Naive thymus-derived CD4-positive, alpha-beta T cell (primary cell): ENCODE data around the gene SUPT6H. TPM values are rescaled to one million over a fixed set of nuclear protein-coding genes. Genes with fewer than 3 reads are reported as not detected.

Experiments
- ATAC-seq: fragments of 150-1000 bp; cut with Tn5 transposase; 2 replicates; pipeline ENCODE4 v1.10.0; 2021; ENCODE audit warnings: mild to moderate bottlenecking, moderate library complexity
- CTCF ChIA-PET: fragments of 350-600 bp; sonication (Branson Sonifier 250); formaldehyde crosslinking; loops from one replicate; lab custom pipeline; 2021; ENCODE audit warnings: antibody characterized with exemption; lab: Charles Lee
- POLR2A ChIA-PET: fragments of 350-600 bp; sonication (Branson Sonifier 250); formaldehyde crosslinking; loops from one replicate; lab custom pipeline; 2021; ENCODE audit warnings: antibody characterized with exemption, inconsistent platforms; lab: Charles Lee
- DNase-seq, 9 donors: peaks; one replicate each; pipeline versions ENCODE4 v3.0.0 to v3.0.0-alpha.2; 2020 to 2022; ENCODE audit warnings: mixed read lengths in 1 of 9
- H3K27ac ChIP-seq: one replicate; pipeline ENCODE4 v1.7.0; 2013; ENCODE audit warnings: mild to moderate bottlenecking, low read depth, low read length, moderate library complexity
- H3K27me3 ChIP-seq, 2 donors: one replicate each; pipeline ENCODE4 v1.7.0; 2013; ENCODE audit warnings: low read length in 2 of 2, mild to moderate bottlenecking in 2 of 2, moderate library complexity in 2 of 2; ENCODE audit not compliant: control insufficient read depth in 2 of 2, insufficient read depth in 2 of 2
- H3K36me3 ChIP-seq, 3 experiments: 1 replicate in 2 of 3; 2 replicates in 1 of 3; pipeline ENCODE4 v1.7.0; 2013; ENCODE audit warnings: low read length in 3 of 3, mild to moderate bottlenecking in 3 of 3, moderate library complexity in 1 of 3; ENCODE audit not compliant: insufficient read depth in 3 of 3, control insufficient read depth in 2 of 3
- H3K4me1 ChIP-seq, 2 donors: one replicate each; pipeline ENCODE4 v1.7.0; 2013; ENCODE audit warnings: low read length in 2 of 2, mild to moderate bottlenecking in 2 of 2, moderate library complexity in 1 of 2; ENCODE audit not compliant: control insufficient read depth in 2 of 2, insufficient read depth in 2 of 2
- H3K4me3 ChIP-seq: 2 replicates; pipeline ENCODE4 v1.7.0; 2013; ENCODE audit warnings: mild to moderate bottlenecking, low read length
- H3K9me3 ChIP-seq, 3 experiments: 1 replicate in 2 of 3; 2 replicates in 1 of 3; pipeline ENCODE4 v1.7.0; 2013; ENCODE audit warnings: low read length in 3 of 3; ENCODE audit not compliant: control insufficient read depth in 2 of 3
- H3K27ac Mint-ChIP-seq, 9 donors: one replicate each; pipeline ENCODE4 v1.8.0; 2020 to 2022; ENCODE audit warnings: mixed read lengths in 9 of 9, mild to moderate bottlenecking in 8 of 9, moderate library complexity in 5 of 9, inconsistent platforms in 2 of 9
- H3K27me3 Mint-ChIP-seq, 5 donors: one replicate each; pipeline ENCODE4 v1.8.0; 2021 to 2022; ENCODE audit warnings: mixed read lengths in 5 of 5, mild to moderate bottlenecking in 1 of 5
- H3K36me3 Mint-ChIP-seq, 5 donors: one replicate each; pipeline ENCODE4 v1.8.0; 2020 to 2022; ENCODE audit warnings: mixed read lengths in 5 of 5, mild to moderate bottlenecking in 3 of 5, inconsistent platforms in 1 of 5
- H3K4me1 Mint-ChIP-seq, 7 donors: one replicate each; pipeline ENCODE4 v1.8.0; 2020 to 2022; ENCODE audit warnings: mixed read lengths in 7 of 7, mild to moderate bottlenecking in 3 of 7, inconsistent platforms in 1 of 7
- H3K4me3 Mint-ChIP-seq, 10 donors: one replicate each; pipeline ENCODE4 v1.8.0; 2020 to 2022; ENCODE audit warnings: mild to moderate bottlenecking in 10 of 10, mixed read lengths in 10 of 10, moderate library complexity in 6 of 10, inconsistent platforms in 2 of 10
- H3K9me3 Mint-ChIP-seq, 11 donors: one replicate each; pipeline ENCODE4 v1.8.0; 2020 to 2022; ENCODE audit warnings: mixed read lengths in 11 of 11, mild to moderate bottlenecking in 4 of 11, inconsistent platforms in 1 of 11, moderate library complexity in 1 of 11
- intact Hi-C, 2 donors: fragments of 100-400 bp; cut with micrococcal nuclease; formaldehyde crosslinking; loops; one replicate each; pipeline ENCODE4 v1.15.1; 2023
- polyA plus RNA-seq, 2 donors: library from polyadenylated mRNA; unstranded; fragments of 300-500 nt; fragmentation: Illumina TruSeq; gene quantifications; one replicate each; pipeline ENCODE4 v1.2.3, GENCODE V29; 2021
- total RNA-seq, 6 experiments: library from RNA in 5 of 6; stranded (reverse) in 5 of 6; gene quantifications; 1 replicate in 5 of 6; 2 replicates in 1 of 6; pipeline ENCODE4 v1.2.3 and lab custom pipeline; 2021 to 2026

Gene SUPT6H
- total and polyA plus RNA-seq, 7 experiments from 2014 or later: 9.8 to 132 (median 92.9) TPM

DNA sequence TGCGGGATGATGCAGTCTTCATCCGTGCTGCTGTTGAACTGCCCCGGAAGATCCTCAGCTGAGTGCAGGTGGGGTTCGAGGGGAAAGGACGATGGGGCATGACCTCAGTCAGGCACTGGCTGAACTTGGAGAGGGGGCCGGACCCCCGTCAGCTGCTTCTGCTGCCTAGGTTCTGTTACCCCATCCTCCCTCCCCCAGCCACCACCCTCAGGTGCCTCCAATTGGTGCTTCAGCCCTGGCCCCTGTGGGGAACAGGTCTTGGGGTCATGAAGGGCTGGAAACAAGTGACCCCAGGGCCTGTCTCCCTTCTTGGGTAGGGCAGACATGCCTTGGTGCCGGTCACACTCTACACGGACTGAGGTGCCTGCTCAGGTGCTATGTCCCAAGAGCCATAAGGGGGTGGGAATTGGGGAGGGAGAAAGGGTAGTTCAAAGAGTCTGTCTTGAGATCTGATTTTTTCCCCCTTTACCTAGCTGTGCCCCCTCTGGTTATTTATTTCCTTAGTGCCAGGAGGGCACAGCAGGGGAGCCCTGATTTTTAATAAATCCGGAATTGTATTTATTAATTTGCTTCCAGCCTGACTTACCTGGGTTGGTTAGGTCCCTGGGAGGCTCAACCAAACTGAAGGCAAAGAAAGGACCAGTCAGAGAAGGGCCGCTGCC is 87.6 kb downstream of the SUPT6H start:
- no peak overlapping the region for H3K27ac ChIP-seq
- peak; percentile 2 for ATAC-seq
- H3K27ac Mint-ChIP-seq: peak overlapping the region in 4 of 9 donors; percentile 11 to 52 (median 32)

DNA sequence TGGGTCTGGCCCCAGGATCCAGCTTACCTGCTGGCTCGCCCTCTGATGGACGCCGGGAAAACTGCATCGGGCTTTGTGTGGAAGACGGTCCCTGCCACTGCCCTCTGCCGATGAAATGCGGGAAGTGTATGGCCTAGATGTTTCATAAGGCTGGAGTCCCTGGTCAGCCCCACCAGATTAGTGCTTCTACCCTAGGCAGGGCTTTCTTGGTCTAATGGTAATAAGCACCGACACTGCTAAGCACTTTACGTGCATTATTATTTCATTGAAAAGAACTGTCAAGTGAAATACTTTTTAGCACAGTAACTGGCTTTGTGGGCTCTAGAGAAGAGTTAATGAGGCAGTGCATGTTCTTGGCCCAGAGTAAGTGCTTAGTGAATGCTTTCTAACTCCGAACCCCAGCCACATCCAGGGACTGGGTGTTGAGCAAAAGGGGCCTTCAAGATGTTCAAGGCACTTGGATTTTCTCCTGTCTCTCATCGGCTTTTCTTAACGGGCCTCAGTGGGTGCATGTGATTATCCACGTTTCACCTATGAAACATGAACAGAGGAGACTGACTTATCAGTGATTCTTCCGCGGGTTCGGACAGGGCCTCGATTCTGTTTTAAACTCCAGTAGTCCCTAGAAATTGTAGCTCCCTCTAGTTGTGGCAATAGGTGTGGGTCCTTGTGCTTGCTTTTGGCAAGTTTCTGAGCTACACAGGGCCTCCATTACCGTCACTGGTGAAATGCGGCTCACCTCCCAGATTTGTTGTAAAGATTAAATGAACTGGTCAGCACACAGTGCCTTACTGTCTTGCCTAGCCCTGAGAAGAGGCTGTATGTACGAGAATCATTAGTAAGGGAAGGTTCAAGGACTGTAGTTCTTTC is 88.4 kb downstream of the SUPT6H start:
- H3K36me3 Mint-ChIP-seq: peaks cover 0 to 4% (median 0%) of the 10 kb centered on the region in 5 donors
- Histone ChIP-seq H3K4me3 (no peak overlapping the region), H3K27me3 (no peaks in the 10 kb centered on the region), H3K27ac (peak overlapping the region; percentile 2), H3K4me1 (peaks cover 6 to 14% of the 10 kb centered on the region in 2 donors), H3K9me3 (no peaks in the 10 kb centered on the region), H3K36me3 (peaks cover 0 to 24% (median 0%) of the 10 kb centered on the region in 3 experiments)
- no peaks in the 10 kb centered on the region for H3K9me3 Mint-ChIP-seq
- peak overlapping the region in 4 of 9 donors; percentile 11 to 52 (median 38) for H3K27ac Mint-ChIP-seq
- peak overlapping the region in 1 of 10 donors; percentile 51 for H3K4me3 Mint-ChIP-seq
- CTCF ChIA-PET: interaction anchor here (0.6 to 14.7 kb wide), 8 partner anchors 14 to 242 kb away, joined by 3 to 331 read pairs (median 5); partner anchors contain the start of genes FLOT2, NEK8, RPL23A and TLCD1
- H3K4me1 Mint-ChIP-seq: peaks cover 0 to 29% (median 15%) of the 10 kb centered on the region in 7 donors
- POLR2A ChIA-PET: interaction anchor here (0.6 to 16.9 kb wide), 8 partner anchors 10 to 202 kb away, joined by 3 to 269 read pairs (median 4); partner anchors contain the start of genes NEK8, PHF12, RPL23A and TLCD1
- peak; percentile 73 to 87 (median 82) for DNase-seq
- ATAC-seq: peak; percentile 96
- intact Hi-C loops: loop anchor here (1.0 to 5.0 kb wide), 3 partner anchors 23 to 103 kb away; partner anchors contain the start of genes RAB34 (in 1 of the 2) and RPL23A (in 1 of the 2)
- no peaks in the 10 kb centered on the region for H3K27me3 Mint-ChIP-seq

More for the DNA sequence above, 87.6 kb downstream of the SUPT6H start:
- Mint-ChIP-seq H3K9me3 (no peaks in the 10 kb centered on the region), H3K4me3 (no peak overlapping the region), H3K27me3 (no peaks in the 10 kb centered on the region), H3K4me1 (peaks cover 0 to 34% (median 18%) of the 10 kb centered on the region in 7 donors), H3K36me3 (peaks cover 0 to 6% (median 0%) of the 10 kb centered on the region in 5 donors)
- no peak overlapping the region for H3K4me3 ChIP-seq
- peaks cover 0 to 24% (median 0%) of the 10 kb centered on the region in 3 experiments for H3K36me3 ChIP-seq
- H3K27me3 ChIP-seq: no peaks in the 10 kb centered on the region
- no peak for DNase-seq
- peaks cover 6 to 22% of the 10 kb centered on the region in 2 donors for H3K4me1 ChIP-seq
- intact Hi-C loops: loop anchor here (1.0 to 5.0 kb wide), 3 partner anchors 22 to 102 kb away; partner anchors contain the start of genes RAB34 (in 1 of the 2) and RPL23A (in 1 of the 2)
- ChIA-PET CTCF (interaction anchor here (0.6 to 14.7 kb wide), 7 partner anchors 14 to 202 kb away, joined by 3 to 331 read pairs (median 5); partner anchors contain the start of genes FLOT2, NEK8, RPL23A and TLCD1), POLR2A (interaction anchor here (0.6 to 16.9 kb wide), 8 partner anchors 9 to 202 kb away, joined by 3 to 269 read pairs (median 4); partner anchors contain the start of genes NEK8, PHF12, RPL23A and TLCD1)
- no peaks in the 10 kb centered on the region for H3K9me3 ChIP-seq

DNA sequence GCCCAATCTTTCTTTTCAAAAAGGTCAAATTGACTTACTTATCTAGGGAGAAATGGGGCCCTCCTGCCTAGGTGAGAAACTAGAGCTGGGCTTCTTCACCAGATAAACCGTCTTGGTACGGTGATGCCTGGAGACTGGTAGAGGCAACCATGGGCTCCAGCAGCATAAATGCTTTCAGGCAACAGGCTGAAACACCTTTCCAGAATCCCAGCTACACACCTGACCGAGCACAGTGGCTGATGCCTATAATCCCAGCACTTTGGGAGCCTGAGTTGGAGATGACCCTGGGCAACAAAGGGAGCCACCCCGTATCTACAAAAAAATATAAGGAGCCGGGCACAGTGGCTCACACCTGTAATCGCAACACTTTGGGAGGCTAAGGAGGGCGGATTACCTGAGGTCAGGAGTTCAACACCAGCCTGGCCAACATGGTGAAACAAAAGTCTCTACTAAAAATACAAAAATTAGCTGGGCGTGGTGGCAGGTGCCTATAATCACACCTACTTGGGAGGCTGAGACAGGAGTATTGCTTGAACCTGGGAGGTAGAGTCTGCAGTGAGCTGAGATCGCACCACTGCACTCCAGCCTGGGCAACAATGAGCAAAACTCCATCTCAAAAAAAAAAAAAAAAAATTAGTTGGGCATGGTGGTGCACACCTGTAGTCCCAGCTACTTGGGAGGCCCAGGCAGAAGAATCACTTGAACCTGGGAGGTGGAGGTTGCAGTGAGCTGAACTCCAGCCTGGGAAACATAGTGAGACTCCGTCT is 89.8 kb downstream of the SUPT6H start:
- intact Hi-C loops: loop anchor here in 1 of 2 donors (5.0 kb wide), 1 partner anchor 34 kb away; the partner anchor contains the start of genes RAB34 and RPL23A
- DNase-seq: no peak
- Mint-ChIP-seq H3K9me3 (no peaks in the 10 kb centered on the region), H3K27ac (no peak overlapping the region), H3K4me3 (no peak overlapping the region), H3K27me3 (no peaks in the 10 kb centered on the region), H3K4me1 (peaks cover 0 to 16% (median 9%) of the 10 kb centered on the region in 7 donors), H3K36me3 (peaks cover 0 to 10% (median 0%) of the 10 kb centered on the region in 5 donors)
- H3K9me3 ChIP-seq: no peaks in the 10 kb centered on the region
- no peak overlapping the region for H3K27ac ChIP-seq
- peaks cover 0 to 4% of the 10 kb centered on the region in 2 donors for H3K4me1 ChIP-seq
- peaks cover 0 to 25% (median 0%) of the 10 kb centered on the region in 3 experiments for H3K36me3 ChIP-seq
- ATAC-seq: no peak
- CTCF ChIA-PET: interaction anchor here (0.6 to 14.7 kb wide), 5 partner anchors 9 to 240 kb away, joined by 3 to 331 read pairs (median 4); partner anchors contain the start of genes NEK8, RPL23A and TLCD1
- no peak overlapping the region for H3K4me3 ChIP-seq
- POLR2A ChIA-PET: interaction anchor here (0.5 to 16.9 kb wide), 5 partner anchors 23 to 379 kb away, joined by 3 to 269 read pairs (median 3); partner anchors contain the start of genes NEK8, RPL23A and TLCD1
- no peaks in the 10 kb centered on the region for H3K27me3 ChIP-seq

Other genes with a start within 250 kb of the SUPT6H start
- not detected for gene SLC13A2, start 188.6 kb upstream of the SUPT6H start, total RNA-seq
- not detected for gene SLC13A2, start 188.6 kb upstream of the SUPT6H start, polyA plus RNA-seq
- gene FOXN1, start 155.9 kb upstream of the SUPT6H start, total RNA-seq: not detected
- not detected for gene FOXN1, start 155.9 kb upstream of the SUPT6H start, polyA plus RNA-seq
- 100 to 1,000 TPM in 1 of 5 experiments, 10 to 100 TPM in 4; 40.6 to 108 (median 90.2) TPM for gene UNC119, start 109.6 kb upstream of the SUPT6H start, total RNA-seq
- 10 to 100 TPM; 37.7 to 48.1 TPM for gene UNC119, start 109.6 kb upstream of the SUPT6H start, polyA plus RNA-seq
- gene PIGS, start 90.7 kb upstream of the SUPT6H start, total RNA-seq: 10 to 100 TPM; 58.5 to 71.2 (median 62.4) TPM
- 10 to 100 TPM; 46.6 to 53.5 TPM for gene PIGS, start 90.7 kb upstream of the SUPT6H start, polyA plus RNA-seq
- 100 to 1,000 TPM in 1 of 5 experiments, 10 to 100 TPM in 4; 24.5 to 159 (median 40.1) TPM for gene ALDOC, start 85.3 kb upstream of the SUPT6H start, total RNA-seq
- gene ALDOC, start 85.3 kb upstream of the SUPT6H start, polyA plus RNA-seq: 100 to 1,000 TPM in 1 of 2 donors, 10 to 100 TPM in 1; 92.9 to 103 TPM
- gene SPAG5, start 63.2 kb upstream of the SUPT6H start, total RNA-seq: 10 to 100 TPM; 10.4 to 95.3 (median 18.4) TPM
- gene SPAG5, start 63.2 kb upstream of the SUPT6H start, polyA plus RNA-seq: 1 to 10 TPM; 1.6 to 3.9 TPM
- gene RSKR, start 48.0 kb upstream of the SUPT6H start, total RNA-seq: 10 to 100 TPM; 17.8 to 34.5 (median 28.1) TPM
- gene RSKR, start 48.0 kb upstream of the SUPT6H start, polyA plus RNA-seq: under 1 TPM in 1 of 2 donors, not detected in 1; 0.20 TPM
- gene BLTP2, start 17.0 kb upstream of the SUPT6H start, total RNA-seq: 100 to 1,000 TPM; 143 to 163 (median 153) TPM
- gene BLTP2, start 17.0 kb upstream of the SUPT6H start, polyA plus RNA-seq: 10 to 100 TPM; 30.8 to 47.1 TPM
- gene SDF2, start 299 bp upstream of the SUPT6H start, total RNA-seq: 10 to 100 TPM; 28.6 to 49.5 (median 43.8) TPM
- gene SDF2, start 299 bp upstream of the SUPT6H start, polyA plus RNA-seq: 10 to 100 TPM; 52.1 to 85.2 TPM
- gene PROCA1, start 49.7 kb downstream of the SUPT6H start, total RNA-seq: 10 to 100 TPM in 2 of 5 experiments, 1 to 10 TPM in 3; 5.2 to 14.4 (median 7.3) TPM
- gene PROCA1, start 49.7 kb downstream of the SUPT6H start, polyA plus RNA-seq: 1 to 10 TPM in 1 of 2 donors, under 1 TPM in 1; 0.44 to 1.4 TPM
- gene RAB34, start 55.7 kb downstream of the SUPT6H start, total RNA-seq: 10 to 100 TPM; 11.0 to 50.2 (median 16.4) TPM
- gene RAB34, start 55.7 kb downstream of the SUPT6H start, polyA plus RNA-seq: 10 to 100 TPM; 12.2 to 19.2 TPM
- gene RPL23A, start 57.8 kb downstream of the SUPT6H start, total RNA-seq: 1,000 to 10,000 TPM; 1,887 to 3,452 (median 3,095) TPM
- gene RPL23A, start 57.8 kb downstream of the SUPT6H start, polyA plus RNA-seq: 1,000 to 10,000 TPM; 5,029 to 6,337 TPM
- gene TLCD1, start 64.0 kb downstream of the SUPT6H start, total RNA-seq: 1 to 10 TPM in 1 of 5 experiments, under 1 TPM in 2, not detected in 2; 0.69 to 3.0 (median 0.79) TPM
- not detected for gene TLCD1, start 64.0 kb downstream of the SUPT6H start, polyA plus RNA-seq
- gene NEK8, start 66.6 kb downstream of the SUPT6H start, total RNA-seq: 10 to 100 TPM in 3 of 5 experiments, 1 to 10 TPM in 2; 7.5 to 12.8 (median 11.3) TPM
- gene NEK8, start 66.6 kb downstream of the SUPT6H start, polyA plus RNA-seq: 1 to 10 TPM; 3.3 to 4.5 TPM
- 100 to 1,000 TPM in 2 of 5 experiments, 10 to 100 TPM in 3; 22.3 to 228 (median 81.6) TPM for gene TRAF4, start 81.8 kb downstream of the SUPT6H start, total RNA-seq
- 1 to 10 TPM; 1.3 to 2.3 TPM for gene TRAF4, start 81.8 kb downstream of the SUPT6H start, polyA plus RNA-seq
- 10 to 100 TPM; 16.5 to 24.4 (median 22.3) TPM for gene FAM222B, start 180.6 kb downstream of the SUPT6H start, total RNA-seq
- 10 to 100 TPM; 11.8 to 23.1 TPM for gene FAM222B, start 180.6 kb downstream of the SUPT6H start, polyA plus RNA-seq
- 10 to 100 TPM; 19.8 to 50.0 (median 24.9) TPM for gene ERAL1, start 192.8 kb downstream of the SUPT6H start, total RNA-seq
- gene ERAL1, start 192.8 kb downstream of the SUPT6H start, polyA plus RNA-seq: 10 to 100 TPM; 41.3 to 56.6 TPM
- gene FLOT2, start 235.5 kb downstream of the SUPT6H start, total RNA-seq: 100 to 1,000 TPM; 134 to 252 (median 191) TPM
- 100 to 1,000 TPM; 228 to 309 TPM for gene FLOT2, start 235.5 kb downstream of the SUPT6H start, polyA plus RNA-seq
- gene DHRS13, start 240.9 kb downstream of the SUPT6H start, total RNA-seq: 10 to 100 TPM; 20.0 to 51.3 (median 30.4) TPM
- gene DHRS13, start 240.9 kb downstream of the SUPT6H start, polyA plus RNA-seq: 10 to 100 TPM; 15.3 to 29.9 TPM